ACHN (cell line): Measurements from ENCODE around the gene DPP6.
A peak's percentile ranks its signal among the peaks of the same experiment; 100 is the strongest.

Source experiments
- DNase-seq: peaks from one replicate; pipeline ENCODE4 v3.0.0-alpha.2; 2015
- in situ Hi-C: cut with HindIII; loops from 2 replicates; pipeline ENCODE4 v1.10.0; 2017; ENCODE audit warnings: low sequenced_read_pairs, low pct_ligation_motif_present, low pct_unique_long_range_greater_than_20kb

The DPP6 gene

GRCh38 chr7:154195266-154195665, 143.1 kb downstream of the DPP6 start:
- in situ Hi-C loops, result no loop called here

GRCh38 chr7:154198481-154198880, 146.3 kb downstream of the DPP6 start:
- in situ Hi-C loops, result no loop called here
- DNase-seq, result no peak

More at GRCh38 chr7:154195266-154195665, 143.1 kb downstream of the DPP6 start:
- DNase-seq, result no peak

DNA sequence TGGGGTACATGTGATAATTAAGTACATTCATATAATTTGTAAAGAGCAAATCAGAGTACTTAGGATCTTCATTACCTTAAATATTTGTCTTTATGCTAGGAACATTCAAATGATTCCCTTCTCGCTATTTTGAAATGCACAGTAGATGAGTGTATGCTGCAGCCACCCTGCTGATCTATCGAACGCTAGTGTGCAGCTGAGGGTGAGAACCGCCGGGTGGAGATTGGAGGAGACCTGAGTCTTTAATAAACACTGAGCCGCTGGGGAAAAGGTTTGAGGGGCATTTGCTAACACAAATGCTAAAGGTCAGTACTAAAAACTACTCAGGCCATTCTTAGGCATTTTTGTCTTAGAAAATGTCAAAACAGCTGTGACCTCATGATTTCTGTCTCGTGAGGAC, 148.0 kb downstream of the DPP6 start:
- in situ Hi-C loops, result no loop called here
- DNase-seq, result no peak

- no peak for DNase-seq
- in situ Hi-C loops, result no loop called here
Observed at GRCh38 chr7:154202002-154202401, 149.8 kb downstream of the DPP6 start.

DNA sequence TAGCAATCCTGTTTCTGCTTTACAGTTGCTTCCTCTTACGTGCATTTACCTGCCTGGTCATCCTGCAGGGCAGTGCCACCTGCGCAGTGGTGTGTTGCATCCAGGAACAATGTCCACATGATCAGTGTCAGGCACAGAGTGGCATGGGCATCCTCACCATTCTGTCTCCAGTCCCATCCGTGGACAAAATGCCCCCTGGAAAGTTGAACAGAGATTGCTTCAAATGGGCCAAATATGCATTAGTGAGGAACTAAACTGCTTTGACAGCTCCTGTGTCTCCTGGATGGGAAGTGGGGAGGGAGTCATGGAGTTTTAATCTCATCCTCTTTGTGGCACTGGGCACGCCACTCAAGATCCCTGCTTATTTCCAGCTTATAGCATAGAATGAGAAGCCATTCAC, 151.8 kb downstream of the DPP6 start:
- in situ Hi-C loops, result no loop called here
- no peak for DNase-seq

- in situ Hi-C loops, result no loop called here
- no peak for DNase-seq
Observed at GRCh38 chr7:154212861-154213260, 160.7 kb downstream of the DPP6 start.

DNA sequence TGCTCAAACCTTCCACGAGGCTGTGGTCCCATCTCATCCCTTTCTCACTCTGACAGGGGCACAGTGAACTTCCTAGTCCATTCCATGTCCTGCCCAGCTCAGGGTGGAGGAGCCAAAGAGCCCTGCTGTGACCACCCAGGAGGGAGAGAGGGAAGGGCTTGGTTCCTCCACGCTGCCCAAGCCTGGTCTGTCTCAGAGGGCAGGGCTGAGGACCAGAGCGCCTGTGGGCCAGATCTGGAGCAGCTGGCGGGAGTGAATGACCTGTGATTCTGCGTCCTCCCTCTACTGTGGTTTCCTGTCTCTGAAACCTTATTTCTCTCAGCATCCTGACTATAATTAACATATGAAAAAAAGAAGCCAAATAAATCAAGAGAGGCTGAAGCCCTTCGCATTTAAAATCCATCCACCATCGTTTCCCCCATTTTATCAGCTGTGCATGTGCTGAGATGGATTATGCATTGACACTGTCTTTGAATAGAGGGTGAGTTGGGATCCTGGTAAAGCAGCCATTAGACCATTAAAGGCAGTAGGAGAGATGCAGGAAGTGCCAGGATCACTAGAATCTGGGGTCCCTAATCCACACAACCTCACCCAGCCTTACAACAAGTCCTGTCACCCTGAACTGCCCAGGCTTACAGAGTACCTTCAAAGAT, 165.6 kb downstream of the DPP6 start:
- DNase-seq, result no peak
- in situ Hi-C loops, result no loop called here

DNA sequence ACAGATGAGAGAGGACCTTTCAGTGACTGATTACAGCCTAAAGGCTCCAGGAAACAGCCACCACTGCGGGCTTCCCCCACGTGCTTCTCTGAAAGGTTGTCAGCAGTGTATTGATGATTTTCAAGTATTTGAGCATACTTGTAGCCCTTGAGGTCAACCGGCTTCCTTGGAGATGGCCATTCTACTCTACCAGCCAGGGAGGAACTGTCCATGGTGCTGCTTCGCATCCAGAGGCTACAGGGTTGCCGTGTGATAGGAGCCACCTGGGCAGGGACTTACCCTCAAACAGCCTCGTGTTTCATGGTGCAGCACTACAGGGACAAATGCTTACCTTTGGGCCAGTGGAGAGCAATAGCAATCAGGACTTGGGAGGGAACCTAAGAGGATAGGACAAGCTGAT, 179.5 kb downstream of the DPP6 start:
- peak; percentile 38 for DNase-seq
- in situ Hi-C loops, result no loop called here

DNA sequence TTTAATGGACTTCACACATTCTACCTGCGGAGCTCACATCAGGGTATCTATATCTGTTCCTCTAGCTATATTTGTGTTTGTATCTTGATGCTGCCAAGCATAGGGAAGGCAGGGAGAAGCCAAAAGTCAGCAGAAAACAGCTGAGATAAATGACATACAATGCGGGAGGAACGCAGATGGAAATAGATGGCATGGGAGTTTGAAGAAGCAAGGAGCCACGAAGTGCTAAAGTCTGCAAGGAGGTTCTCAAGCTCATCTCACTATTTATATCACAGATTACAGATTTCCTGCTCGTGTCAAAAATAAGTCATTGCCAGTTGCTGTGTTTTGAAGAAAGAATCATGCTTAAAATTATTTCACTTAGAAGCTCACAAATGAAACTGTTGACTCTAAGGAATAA, 180.5 kb downstream of the DPP6 start:
- in situ Hi-C loops, result no loop called here
- DNase-seq, result no peak

- in situ Hi-C loops, result no loop called here
Observed at GRCh38 chr7:154241988-154242387, 189.8 kb downstream of the DPP6 start.

DNA sequence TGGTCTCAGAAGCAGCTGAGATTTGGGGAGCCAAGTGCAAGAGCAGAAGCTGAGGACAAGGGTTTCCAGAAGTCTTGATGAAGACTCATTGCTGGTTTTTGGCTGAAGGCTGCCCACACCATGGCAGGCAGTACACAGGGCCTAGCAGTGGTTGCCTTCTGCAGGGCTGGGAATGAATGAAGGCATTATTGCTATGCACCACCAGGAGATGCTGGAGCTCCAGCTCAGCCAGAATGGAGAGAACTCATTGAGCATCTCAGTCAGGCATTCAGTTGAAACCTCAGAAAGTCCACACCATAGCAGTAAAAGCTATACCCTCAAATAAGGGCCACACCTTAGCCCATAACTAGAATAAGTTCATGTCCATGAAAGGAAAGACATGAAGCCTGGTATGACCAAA, 190.5 kb downstream of the DPP6 start:
- no peak for DNase-seq
- in situ Hi-C loops, result no loop called here

More at GRCh38 chr7:154241988-154242387, 189.8 kb downstream of the DPP6 start:
- DNase-seq, result no peak

DNA sequence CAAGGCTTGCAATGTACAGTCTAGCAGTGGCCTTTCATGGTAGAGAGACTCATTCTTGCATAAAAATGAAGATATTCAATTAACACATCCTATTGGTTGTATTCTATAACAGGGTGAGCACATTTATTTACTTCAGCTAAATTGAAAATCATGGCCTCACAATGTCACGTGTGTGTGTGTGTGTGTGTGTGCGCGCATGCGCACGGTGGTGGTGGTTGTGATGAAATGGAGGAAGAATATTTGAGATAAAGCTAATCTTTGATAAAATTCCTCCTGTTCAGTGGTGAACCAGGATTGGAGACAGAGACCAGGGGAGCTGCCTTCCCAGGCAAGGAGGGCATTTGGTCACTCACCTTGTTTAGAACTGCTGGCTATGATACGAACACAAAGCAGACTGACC, 199.8 kb downstream of the DPP6 start:
- DNase-seq, result no peak
- in situ Hi-C loops, result no loop called here

DNA sequence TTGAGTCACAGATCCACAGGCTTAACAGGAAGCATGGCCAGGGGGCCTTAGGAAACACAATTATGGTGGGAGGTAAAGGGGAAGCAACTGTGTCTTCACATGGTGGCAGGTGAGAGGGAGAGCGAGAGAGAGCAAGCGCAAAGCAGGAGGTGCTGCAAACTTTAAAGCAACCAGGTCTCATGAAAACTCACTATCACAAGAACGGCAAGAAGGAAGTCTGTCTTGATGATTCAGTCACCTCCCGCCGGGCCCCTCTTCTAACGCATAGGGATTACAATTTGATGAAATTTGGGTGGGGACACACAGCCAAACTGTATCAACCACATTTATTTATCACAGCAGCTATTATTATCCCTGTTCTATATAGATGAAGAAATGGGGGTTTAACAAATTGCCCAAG, 201.6 kb downstream of the DPP6 start:
- DNase-seq, result no peak
- in situ Hi-C loops, result no loop called here

GRCh38 chr7:154255324-154255723, 203.1 kb downstream of the DPP6 start:
- no peak for DNase-seq
- in situ Hi-C loops, result no loop called here

GRCh38 chr7:154256150-154256549, 204.0 kb downstream of the DPP6 start:
- DNase-seq, result no peak
- in situ Hi-C loops, result no loop called here

- in situ Hi-C loops, result no loop called here
- no peak for DNase-seq
Observed at GRCh38 chr7:154259396-154259795, 207.2 kb downstream of the DPP6 start.

GRCh38 chr7:154287356-154287755, 235.2 kb downstream of the DPP6 start:
- DNase-seq, result no peak
- in situ Hi-C loops, result no loop called here

DNA sequence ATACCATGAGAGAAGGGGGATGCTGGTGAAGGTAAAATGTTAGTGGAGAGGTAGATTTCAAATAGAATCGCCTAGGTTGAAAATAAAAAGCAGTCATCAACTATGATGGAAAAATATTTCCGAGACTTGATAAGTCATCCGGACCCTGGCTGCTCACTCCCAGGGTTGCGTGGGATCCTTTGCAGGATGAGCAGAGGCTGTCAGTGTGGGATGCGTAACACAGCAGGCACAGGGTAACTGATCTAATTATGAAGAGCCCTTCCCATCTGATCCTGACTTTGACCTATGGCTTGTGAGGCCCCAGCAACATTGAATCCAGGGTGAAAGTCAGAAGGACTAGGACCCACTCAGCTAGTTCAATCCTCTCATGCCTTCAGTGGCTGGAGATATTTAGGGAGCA, 236.9 kb downstream of the DPP6 start:
- no peak for DNase-seq
- in situ Hi-C loops, result no loop called here

- in situ Hi-C loops, result no loop called here
- no peak for DNase-seq
Observed at GRCh38 chr7:154296443-154296842, 244.2 kb downstream of the DPP6 start.

GRCh38 chr7:154299736-154300135, 247.5 kb downstream of the DPP6 start:
- no peak for DNase-seq
- in situ Hi-C loops, result no loop called here

- in situ Hi-C loops, result no loop called here
- no peak for DNase-seq
Observed at GRCh38 chr7:154302380-154302779, 250.2 kb downstream of the DPP6 start.
